H9 (cell line): ENCODE data around the gene CHN2. TPM values are rescaled to one million over a fixed set of nuclear protein-coding genes. Genes with fewer than 3 reads are reported as not detected.

Source experiments
- DNase-seq: peaks from one replicate; pipeline ENCODE4 v3.0.0-alpha.2; 2017
- H2AFZ ChIP-seq: one replicate; pipeline ENCODE4 v1.6.1; 2013; ENCODE audit warnings: mild to moderate bottlenecking, low read length, control low read depth, moderate library complexity
- H2AK5ac ChIP-seq: 2 replicates; pipeline ENCODE4 v1.6.1; 2013; ENCODE audit warnings: low read length, control low read depth, mixed read lengths; ENCODE audit not compliant: insufficient read length
- H2BK120ac ChIP-seq: one replicate; pipeline ENCODE4 v1.6.1; 2013; ENCODE audit warnings: low read depth, mild to moderate bottlenecking, low read length, control low read depth, inconsistent platforms; ENCODE audit not compliant: poor library complexity, severe bottlenecking
- H2BK12ac ChIP-seq: 2 replicates; pipeline ENCODE4 v1.6.1; 2013; ENCODE audit warnings: low read length, control low read depth, mixed read lengths, low read depth; ENCODE audit not compliant: insufficient read length
- H2BK15ac ChIP-seq: 2 replicates; pipeline ENCODE4 v1.6.1; 2013; ENCODE audit warnings: low read depth, low read length, control low read depth
- H2BK20ac ChIP-seq: one replicate; pipeline ENCODE4 v1.6.1; 2013; ENCODE audit warnings: low read depth, mild to moderate bottlenecking, low read length, control low read depth, inconsistent platforms; ENCODE audit not compliant: poor library complexity, severe bottlenecking
- H2BK5ac ChIP-seq: 2 replicates; pipeline ENCODE4 v1.6.1; 2013; ENCODE audit warnings: low read length, control low read depth, mixed read lengths; ENCODE audit not compliant: insufficient read length
- H3K14ac ChIP-seq: 2 replicates; pipeline ENCODE4 v1.6.1; 2013; ENCODE audit warnings: low read length, control low read depth; ENCODE audit not compliant: insufficient read depth
- H3K18ac ChIP-seq: 2 replicates; pipeline ENCODE4 v1.6.1; 2013; ENCODE audit warnings: low read depth, mild to moderate bottlenecking, mixed read lengths, low read length, control low read depth; ENCODE audit not compliant: insufficient read length
- H3K23ac ChIP-seq: 2 replicates; pipeline ENCODE4 v1.6.1; 2013; ENCODE audit warnings: low read length, control low read depth, mixed read lengths, low read depth; ENCODE audit not compliant: insufficient read length
- H3K23me2 ChIP-seq: 2 replicates; pipeline ENCODE4 v1.6.1; 2013; ENCODE audit warnings: low read depth, mild to moderate bottlenecking, mixed read lengths, low read length, control low read depth; ENCODE audit not compliant: insufficient read length, poor library complexity, severe bottlenecking
- H3K27ac ChIP-seq: 2 replicates; pipeline ENCODE4 v1.5.1; 2013; ENCODE audit warnings: low read length, control low read depth, mixed read lengths, low read depth; ENCODE audit not compliant: insufficient read length
- H3K27me3 ChIP-seq: 2 replicates; pipeline ENCODE4 v1.6.1; 2013; ENCODE audit warnings: low read length, control low read depth, inconsistent platforms; ENCODE audit not compliant: insufficient read depth
- H3K4ac ChIP-seq: 2 replicates; pipeline ENCODE4 v1.6.1; 2013; ENCODE audit warnings: low read depth, mild to moderate bottlenecking, control low read depth, inconsistent platforms, low read length, moderate library complexity
- H3K4me1 ChIP-seq: 2 replicates; pipeline ENCODE4 v1.6.1; 2013; ENCODE audit warnings: low read length, control low read depth, inconsistent platforms; ENCODE audit not compliant: insufficient read depth
- H3K4me2 ChIP-seq: 2 replicates; pipeline ENCODE4 v1.6.1; 2013; ENCODE audit warnings: low read length, control low read depth, mixed read lengths; ENCODE audit not compliant: insufficient read length, insufficient read depth
- H3K56ac ChIP-seq: 2 replicates; pipeline ENCODE4 v1.6.1; 2013; ENCODE audit warnings: low read depth, mild to moderate bottlenecking, mixed read lengths, low read length, control low read depth; ENCODE audit not compliant: insufficient read length
- H3K79me1 ChIP-seq: 2 replicates; pipeline ENCODE4 v1.6.1; 2013; ENCODE audit warnings: low read depth, mild to moderate bottlenecking, moderate library complexity, low read length, control low read depth, inconsistent platforms; ENCODE audit not compliant: insufficient read depth, poor library complexity, severe bottlenecking
- H3K79me2 ChIP-seq: 2 replicates; pipeline ENCODE4 v1.6.1; 2013; ENCODE audit warnings: low read length, control low read depth, inconsistent platforms; ENCODE audit not compliant: insufficient read depth
- H3K9ac ChIP-seq: 2 replicates; pipeline ENCODE4 v1.6.1; 2013; ENCODE audit warnings: low read length, control low read depth, mixed read lengths; ENCODE audit not compliant: insufficient read length; ENCODE audit errors: extremely low read depth
- H3K9me3 ChIP-seq: one replicate; pipeline ENCODE4 v1.6.1; 2013; ENCODE audit warnings: low read depth, low read length, inconsistent platforms; ENCODE audit not compliant: control insufficient read depth
- H3T11ph ChIP-seq: one replicate; pipeline ENCODE4 v1.6.1; 2013; ENCODE audit warnings: mild to moderate bottlenecking, low read length, control low read depth, inconsistent platforms
- H4K20me1 ChIP-seq: one replicate; pipeline ENCODE4 v1.6.1; 2013; ENCODE audit not compliant: control insufficient read depth, insufficient read length, insufficient read depth
- H4K5ac ChIP-seq: 2 replicates; pipeline ENCODE4 v1.6.1; 2013; ENCODE audit warnings: low read depth, mild to moderate bottlenecking, mixed read lengths, low read length, control low read depth; ENCODE audit not compliant: insufficient read length
- H4K8ac ChIP-seq: replicated peaks from 2 replicates; pipeline ENCODE4 v1.6.1; 2013; ENCODE audit warnings: low read length, control low read depth, mixed read lengths, low read depth; ENCODE audit not compliant: insufficient read length
- H4K91ac ChIP-seq: 2 replicates; pipeline ENCODE4 v1.6.1; 2013; ENCODE audit warnings: low read depth, mild to moderate bottlenecking, moderate library complexity, mixed read lengths, low read length, control low read depth; ENCODE audit not compliant: insufficient read length
- H3K27ac Mint-ChIP-seq, 3 experiments: 2 replicates in 2 of 3; 3 replicates in 1 of 3; pipeline ENCODE4 v1.8.0; 2020 to 2021; ENCODE audit warnings: mixed read lengths in 3 of 3, mild to moderate bottlenecking in 1 of 3, moderate library complexity in 1 of 3
- H3K27me3 Mint-ChIP-seq: 2 replicates; pipeline ENCODE4 v1.8.0; 2021; ENCODE audit warnings: low read depth, mild to moderate bottlenecking, moderate library complexity, mixed read lengths
- H3K36me3 Mint-ChIP-seq, 3 experiments: 2 replicates in 2 of 3; 3 replicates in 1 of 3; pipeline ENCODE4 v1.8.0; 2020 to 2021; ENCODE audit warnings: low read depth in 3 of 3, mixed read lengths in 3 of 3; ENCODE audit not compliant: insufficient read depth in 1 of 3
- H3K4me1 Mint-ChIP-seq, 2 experiments: 2 replicates each; pipeline ENCODE4 v1.8.0; 2020; ENCODE audit warnings: mixed read lengths in 2 of 2
- H3K4me3 Mint-ChIP-seq, 2 experiments: 2 replicates in 1 of 2; 3 replicates in 1 of 2; pipeline ENCODE4 v1.8.0; 2020 to 2021; ENCODE audit warnings: mild to moderate bottlenecking in 2 of 2, mixed read lengths in 2 of 2, moderate library complexity in 1 of 2
- H3K9me3 Mint-ChIP-seq, 2 experiments: 2 replicates in 1 of 2; 3 replicates in 1 of 2; pipeline ENCODE4 v1.8.0; 2020; ENCODE audit warnings: mild to moderate bottlenecking in 2 of 2, mixed read lengths in 2 of 2, moderate library complexity in 1 of 2
- WGBS: extraction: QIAGEN DNeasy Blood & Tissue Kit; methylation state at CpG from one replicate; pipeline ENCODE4 v1.1.7; 2013; ENCODE audit warnings: missing lambda C conversion rate, low lambda C conversion rate, mixed read lengths; ENCODE audit not compliant: insufficient read length; ENCODE audit errors: extremely low coverage; 5-methylcytosine and 5-hydroxymethylcytosine counted together
- total RNA-seq: library from RNA; stranded (reverse); gene quantifications from 2 replicates; pipeline ENCODE4 v1.2.1, GENCODE V29; 2021
- TF ChIP-seq, protein P1 (sequence below): fragments of 200-600 bp; sonication (generic); conservative IDR thresholded peaks from 3 replicates; pipeline ENCODE4 v1.8.0; 2021; ENCODE audit warnings: antibody characterized with exemption, mild to moderate bottlenecking

Gene CHN2
- total RNA-seq, 1 experiment from 2014 or later, result 3.3 TPM

DNA sequence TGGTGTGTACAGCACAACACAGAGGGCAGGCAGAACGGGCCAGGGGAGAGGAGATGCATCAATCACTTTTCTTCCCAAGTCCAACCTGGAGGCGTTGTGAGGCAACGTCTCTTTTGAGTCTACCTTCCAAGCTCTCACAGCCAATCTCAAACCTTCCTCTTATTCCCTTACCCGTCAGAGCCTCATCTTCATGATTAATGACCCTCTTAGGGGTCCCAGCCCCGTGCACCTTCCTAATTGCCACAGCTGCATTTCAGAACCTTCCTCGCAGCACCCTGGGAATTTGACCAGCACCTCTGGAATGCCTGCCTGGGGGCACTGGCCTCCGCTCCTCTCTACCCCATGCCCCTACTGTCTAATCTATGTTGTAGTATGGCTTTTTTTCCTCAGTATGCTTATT is 199.7 kb downstream of the CHN2 start:
- Mint-ChIP-seq H3K27ac (no peak overlapping the region; a peak in 1 of 7 replicates), H3K9me3 (no peaks in the 10 kb centered on the region), H3K27me3 (no peaks in the 10 kb centered on the region; the same call in 1 of the 2 replicates), H3K4me1 (peaks cover 2 to 10% of the 10 kb centered on the region in 2 experiments; a peak in 2 of 4 replicates), H3K36me3 (no peaks in the 10 kb centered on the region), H3K4me3 (no peak overlapping the region)
- Histone ChIP-seq H4K8ac (no peak overlapping the region), H4K91ac (no peak overlapping the region), H4K5ac (no peak overlapping the region), H3T11ph (no peak overlapping the region), H3K4me1 (no peaks in the 10 kb centered on the region), H3K56ac (no peak overlapping the region), H3K23me2 (no peaks in the 10 kb centered on the region), H2BK20ac (no peak overlapping the region), H3K9ac (no peak overlapping the region), H3K23ac (no peak overlapping the region), H2BK12ac (no peak overlapping the region), H2BK5ac (no peak overlapping the region), H3K18ac (no peak overlapping the region), H2BK15ac (no peak overlapping the region), H3K4ac (no peak overlapping the region), H3K4me2 (no peak overlapping the region), H3K79me2 (no peaks in the 10 kb centered on the region), H2BK120ac (no peak overlapping the region), H3K27me3 (no peaks in the 10 kb centered on the region), H3K79me1 (no peaks in the 10 kb centered on the region), H3K9me3 (no peaks in the 10 kb centered on the region), H4K20me1 (no peaks in the 10 kb centered on the region), H2AFZ (no peak overlapping the region), H3K27ac (no peak overlapping the region), H3K14ac (no peak overlapping the region), H2AK5ac (no peak overlapping the region)
- no peak for DNase-seq
- TF ChIP-seq, protein P1, sequence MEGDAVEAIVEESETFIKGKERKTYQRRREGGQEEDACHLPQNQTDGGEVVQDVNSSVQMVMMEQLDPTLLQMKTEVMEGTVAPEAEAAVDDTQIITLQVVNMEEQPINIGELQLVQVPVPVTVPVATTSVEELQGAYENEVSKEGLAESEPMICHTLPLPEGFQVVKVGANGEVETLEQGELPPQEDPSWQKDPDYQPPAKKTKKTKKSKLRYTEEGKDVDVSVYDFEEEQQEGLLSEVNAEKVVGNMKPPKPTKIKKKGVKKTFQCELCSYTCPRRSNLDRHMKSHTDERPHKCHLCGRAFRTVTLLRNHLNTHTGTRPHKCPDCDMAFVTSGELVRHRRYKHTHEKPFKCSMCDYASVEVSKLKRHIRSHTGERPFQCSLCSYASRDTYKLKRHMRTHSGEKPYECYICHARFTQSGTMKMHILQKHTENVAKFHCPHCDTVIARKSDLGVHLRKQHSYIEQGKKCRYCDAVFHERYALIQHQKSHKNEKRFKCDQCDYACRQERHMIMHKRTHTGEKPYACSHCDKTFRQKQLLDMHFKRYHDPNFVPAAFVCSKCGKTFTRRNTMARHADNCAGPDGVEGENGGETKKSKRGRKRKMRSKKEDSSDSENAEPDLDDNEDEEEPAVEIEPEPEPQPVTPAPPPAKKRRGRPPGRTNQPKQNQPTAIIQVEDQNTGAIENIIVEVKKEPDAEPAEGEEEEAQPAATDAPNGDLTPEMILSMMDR, result no peak
- no CpG with 5 or more reads among the region's 7 CpGs for WGBS
